Activated CD4-positive, alpha-beta T cell treated with anti-CD3 and anti-CD28 coated beads for 1 hour (primary cell): ENCODE measurements around the gene RFC4.

ENCODE experiments used
- DNase-seq: peaks from one replicate; pipeline ENCODE4 v3.0.0-alpha.2; 2020

RFC4 gene

DNA sequence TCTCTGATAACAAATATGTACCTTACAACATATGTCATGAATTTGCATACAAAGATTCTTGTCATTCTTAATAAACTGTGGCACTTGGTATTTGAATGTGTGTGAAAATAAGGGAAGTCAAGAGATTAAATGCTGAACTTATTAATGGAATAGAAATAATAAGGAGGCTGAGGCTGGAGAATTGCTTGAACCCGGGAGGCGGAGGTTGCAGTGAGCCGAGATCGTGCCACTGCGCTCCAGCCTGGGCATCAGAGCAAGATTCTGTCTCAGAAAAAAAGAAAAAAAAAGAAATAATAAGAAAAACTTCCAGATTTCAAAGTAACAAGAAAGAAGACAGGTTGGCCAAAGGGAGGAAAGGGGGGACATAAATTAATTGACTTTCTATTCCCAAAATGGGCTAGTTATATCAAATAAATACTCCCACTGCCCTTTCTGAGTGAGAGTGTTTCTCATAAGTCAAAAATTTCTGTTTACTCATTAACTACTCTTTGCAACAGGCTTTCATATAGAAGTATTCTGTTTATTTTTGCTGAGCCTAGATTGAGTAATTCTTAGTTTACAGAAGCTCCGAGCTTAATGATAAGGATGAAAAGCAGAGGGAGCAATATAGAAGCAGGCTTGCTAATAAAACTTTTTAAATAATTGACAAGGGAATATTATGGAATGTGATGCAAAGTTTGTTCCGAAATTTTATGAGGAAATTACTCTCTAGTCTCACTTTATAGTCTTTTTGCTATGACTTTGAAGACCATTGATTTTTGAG, 63.5 kb downstream of the RFC4 start:
- DNase-seq = no peak
